HG02973 (cell line): Measurements from ENCODE around the gene AUH.

Experiments used
- ATAC-seq: cut with Tn5 transposase; IDR thresholded peaks from one replicate; pipeline ENCODE4 v1.9.1; 2021; ENCODE audit warnings: moderate library complexity; ENCODE audit not compliant: unreplicated experiment

AUH gene

GRCh38 chr9:91255327-91255726 lies 106.4 kb downstream of the AUH start:
- ATAC-seq, result no peak

- ATAC-seq, result no peak
These were observed 108.2 kb downstream of the AUH start for GRCh38 chr9:91253488-91253887.

- no peak for ATAC-seq
These were observed 113.0 kb downstream of the AUH start for GRCh38 chr9:91248707-91249106.

- ATAC-seq, result no peak
These were observed 114.4 kb downstream of the AUH start for GRCh38 chr9:91247278-91247677.

GRCh38 chr9:91246846-91247245 lies 114.9 kb downstream of the AUH start:
- ATAC-seq, result no peak

GRCh38 chr9:91245431-91246313 lies 116.0 kb downstream of the AUH start:
- ATAC-seq, result no peak

GRCh38 chr9:91243029-91243428 lies 118.7 kb downstream of the AUH start:
- ATAC-seq, result no peak

- ATAC-seq, result no peak
These were observed 119.8 kb downstream of the AUH start for GRCh38 chr9:91241909-91242308.

- ATAC-seq, result no peak
These were observed 121.0 kb downstream of the AUH start for GRCh38 chr9:91240596-91241165.

- ATAC-seq, result no peak
These were observed 122.2 kb downstream of the AUH start for GRCh38 chr9:91239367-91240111.

GRCh38 chr9:91234523-91234922 lies 127.2 kb downstream of the AUH start:
- no peak for ATAC-seq

GRCh38 chr9:91231619-91232018 lies 130.1 kb downstream of the AUH start:
- ATAC-seq, result no peak

GRCh38 chr9:91223000-91223399 lies 138.7 kb downstream of the AUH start:
- no peak for ATAC-seq

- ATAC-seq, result no peak
These were observed 139.3 kb downstream of the AUH start for GRCh38 chr9:91222457-91222856.

- no peak for ATAC-seq
These were observed 140.4 kb downstream of the AUH start for GRCh38 chr9:91221332-91221731.

GRCh38 chr9:91220491-91221135 lies 141.1 kb downstream of the AUH start:
- no peak for ATAC-seq

- no peak for ATAC-seq
These were observed 141.7 kb downstream of the AUH start for GRCh38 chr9:91220021-91220420.

- ATAC-seq, result no peak
These were observed 142.2 kb downstream of the AUH start for GRCh38 chr9:91219557-91219956.

- ATAC-seq, result no peak
These were observed 144.3 kb downstream of the AUH start for GRCh38 chr9:91217388-91217787.

- no peak for ATAC-seq
These were observed 146.9 kb downstream of the AUH start for GRCh38 chr9:91214867-91215266.

GRCh38 chr9:91214086-91214485 lies 147.6 kb downstream of the AUH start:
- ATAC-seq, result no peak
